HuH-7 (cell line): Measurements from ENCODE around the gene PREX1.
A peak's percentile ranks its signal among the peaks of the same experiment; 100 is the strongest.

Experiments
- DNase-seq: peaks from one replicate; pipeline ENCODE4 v3.0.0; 2011; ENCODE audit warnings: low spot score

PREX1 gene

DNA sequence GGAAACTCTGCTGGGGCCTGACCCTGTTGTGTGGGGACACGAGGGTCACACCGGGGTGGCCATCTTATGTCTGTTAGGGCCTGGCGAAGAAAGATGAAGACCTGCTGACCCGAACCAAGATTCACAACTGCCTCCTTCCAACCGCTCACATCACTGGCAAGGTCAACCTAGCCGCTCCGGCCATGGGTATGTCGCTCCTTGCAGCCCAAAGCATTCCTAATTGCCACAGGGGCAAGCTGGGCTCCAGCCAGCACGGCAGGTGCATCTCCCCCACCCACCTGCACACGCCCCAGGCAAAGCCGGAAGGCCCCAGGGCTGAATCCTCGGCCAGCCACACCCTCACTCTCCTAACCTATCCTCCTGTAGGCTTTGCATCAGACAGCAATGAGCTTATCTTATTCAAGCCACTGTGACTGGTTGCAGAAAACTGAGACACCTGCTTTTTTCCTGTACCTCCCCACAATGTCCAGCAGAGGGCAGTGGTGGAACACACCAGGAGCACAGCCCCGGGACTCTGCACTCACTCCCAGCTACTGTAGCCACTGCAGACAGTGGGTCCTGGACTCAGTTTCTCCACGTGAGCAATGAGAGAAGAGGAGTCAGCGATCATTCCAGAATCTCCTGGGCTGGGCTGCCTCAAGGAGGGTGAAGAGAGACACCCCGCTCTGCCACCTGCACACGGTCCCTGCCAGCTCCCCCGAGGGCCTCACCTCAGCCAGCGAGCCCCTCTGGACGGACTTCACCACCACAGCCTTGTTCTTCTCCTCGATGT, 170.2 kb downstream of the PREX1 start:
- DNase-seq = peak; percentile 93

DNA sequence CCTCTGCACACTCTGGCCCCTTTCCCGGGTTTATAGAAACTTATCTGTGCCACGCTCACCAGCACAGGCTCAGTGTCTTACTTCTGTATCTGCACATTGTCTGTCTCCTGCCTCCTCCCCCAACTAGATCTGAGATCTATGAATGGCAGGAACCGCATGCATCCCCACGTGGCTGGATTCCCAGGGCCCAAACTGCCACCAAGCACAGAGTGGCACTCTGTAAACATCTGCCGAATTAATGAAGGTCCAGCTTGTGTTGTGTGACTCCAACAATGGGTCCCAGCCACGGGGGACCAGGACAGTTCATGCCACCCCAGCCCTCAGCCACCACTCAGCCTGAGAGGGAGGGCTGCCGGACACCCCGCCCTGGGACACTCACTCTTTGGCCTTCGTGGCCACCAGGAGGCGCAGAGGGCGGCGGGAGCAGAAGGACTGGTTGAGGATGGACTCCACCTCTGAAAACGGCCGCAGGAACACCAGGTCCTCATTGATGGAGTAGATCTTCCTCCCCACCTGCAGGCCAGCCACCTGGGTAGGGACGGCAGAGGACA, 171.1 kb downstream of the PREX1 start:
- DNase-seq = peak; percentile 84

DNA sequence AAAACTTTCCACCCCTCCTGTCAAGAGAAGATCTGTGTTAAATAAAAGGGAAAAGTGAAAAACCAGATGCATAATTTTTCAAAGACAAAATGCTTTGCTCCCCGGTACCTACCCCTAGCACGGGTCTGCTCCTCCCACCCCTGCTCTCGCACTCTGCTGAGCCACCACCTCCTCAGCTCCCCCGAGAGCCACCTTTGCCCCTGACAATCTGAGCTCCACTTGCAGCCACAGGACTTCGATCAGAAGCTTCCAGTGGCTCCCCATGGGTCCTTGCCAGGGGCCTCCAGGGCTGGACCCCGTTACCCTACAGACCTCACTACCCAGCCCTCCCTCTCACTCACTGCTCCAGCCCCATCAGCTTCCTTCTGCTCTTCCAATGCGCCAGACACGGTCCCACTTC, 171.7 kb downstream of the PREX1 start:
- DNase-seq = no peak

DNA sequence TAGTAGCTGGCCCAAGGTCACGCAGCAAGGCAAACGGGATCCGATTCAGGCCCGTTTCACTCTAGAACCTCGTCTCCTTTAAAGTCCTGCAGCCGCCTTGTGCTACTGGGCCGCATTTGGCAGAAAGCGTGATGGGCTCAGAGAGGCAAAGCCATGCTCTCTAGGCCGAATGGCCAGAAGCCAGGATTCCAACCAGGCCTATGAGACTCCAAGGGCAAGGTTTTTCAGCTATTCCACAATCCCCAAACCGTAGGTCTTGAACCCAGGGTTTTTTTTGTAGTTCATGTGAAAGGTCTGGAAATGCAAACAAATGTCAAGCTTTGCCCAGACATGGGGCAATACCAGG, 174.1 kb downstream of the PREX1 start:
- no peak for DNase-seq

DNA sequence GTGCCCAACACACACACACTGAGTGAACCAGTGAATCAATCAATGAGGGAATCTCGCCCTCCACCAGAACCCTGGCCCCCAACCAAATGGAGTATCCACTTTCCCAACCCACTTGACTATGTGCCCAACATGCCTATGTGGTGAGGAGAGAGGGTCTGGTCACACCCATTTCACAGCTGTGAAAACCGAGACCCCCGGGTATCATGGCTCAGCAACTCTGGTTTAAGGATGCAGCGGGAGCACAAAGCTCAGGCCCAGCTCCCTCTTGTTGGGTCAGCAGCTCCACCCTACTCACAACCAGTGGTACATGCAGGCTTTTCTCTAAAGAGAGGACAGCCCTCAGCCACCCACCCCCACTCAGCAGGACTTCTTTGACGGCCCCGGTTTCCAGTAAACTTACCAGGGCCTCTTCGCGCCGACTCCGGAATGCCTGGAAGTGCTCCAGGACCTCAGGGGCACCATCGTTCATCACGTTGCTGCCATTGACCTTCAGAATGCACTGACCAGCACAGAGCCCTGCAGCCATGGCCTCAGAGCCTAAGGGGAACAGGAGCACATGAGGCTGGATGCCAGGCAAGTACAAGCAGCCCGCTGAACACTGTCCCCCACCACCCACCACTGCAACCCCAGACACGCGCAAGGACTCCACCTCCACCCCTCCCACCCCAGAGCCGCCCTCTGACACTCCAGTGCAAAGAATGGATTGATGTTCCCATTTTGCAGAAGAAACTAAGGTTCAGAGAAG, 174.7 kb downstream of the PREX1 start:
- no peak for DNase-seq

DNA sequence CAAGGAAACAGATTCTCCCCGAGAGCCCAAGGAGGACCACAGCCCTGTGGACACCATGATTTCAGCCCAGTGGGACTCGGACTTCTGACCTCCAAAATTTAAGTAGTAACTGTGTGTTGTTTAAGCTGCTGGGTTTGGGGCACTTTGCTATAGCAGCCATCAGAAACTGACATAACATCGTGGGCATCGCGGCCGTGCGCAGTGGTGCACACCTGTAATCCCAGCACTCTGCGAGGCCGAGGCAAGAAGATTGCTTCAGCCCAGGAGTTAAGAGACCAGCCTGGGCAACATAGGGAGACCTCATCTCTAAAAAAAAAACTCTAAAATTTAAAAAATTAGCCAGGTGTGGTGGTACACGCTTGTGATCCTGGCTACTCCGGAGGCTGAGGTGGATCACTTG, 175.8 kb downstream of the PREX1 start:
- DNase-seq = no peak

DNA sequence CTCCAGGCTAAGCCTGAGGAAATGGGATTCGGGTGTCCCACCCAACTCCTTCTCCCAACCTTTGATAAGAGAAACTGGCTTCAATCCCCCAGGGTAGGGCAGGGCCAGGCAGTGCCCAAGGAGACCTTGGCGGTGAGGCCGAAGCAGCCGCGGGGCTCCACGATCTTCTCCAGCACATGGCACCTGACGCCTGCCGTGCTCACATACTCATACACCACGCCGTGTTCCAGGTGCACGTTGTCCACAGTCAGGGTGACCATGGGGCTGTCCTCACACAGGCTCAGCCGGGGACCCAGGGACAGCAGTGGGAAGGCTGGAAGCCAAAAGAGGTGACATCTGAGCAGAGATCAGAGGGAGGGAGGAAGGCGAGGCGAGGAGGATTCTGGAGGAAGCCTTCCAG, 176.5 kb downstream of the PREX1 start:
- no peak for DNase-seq

DNA sequence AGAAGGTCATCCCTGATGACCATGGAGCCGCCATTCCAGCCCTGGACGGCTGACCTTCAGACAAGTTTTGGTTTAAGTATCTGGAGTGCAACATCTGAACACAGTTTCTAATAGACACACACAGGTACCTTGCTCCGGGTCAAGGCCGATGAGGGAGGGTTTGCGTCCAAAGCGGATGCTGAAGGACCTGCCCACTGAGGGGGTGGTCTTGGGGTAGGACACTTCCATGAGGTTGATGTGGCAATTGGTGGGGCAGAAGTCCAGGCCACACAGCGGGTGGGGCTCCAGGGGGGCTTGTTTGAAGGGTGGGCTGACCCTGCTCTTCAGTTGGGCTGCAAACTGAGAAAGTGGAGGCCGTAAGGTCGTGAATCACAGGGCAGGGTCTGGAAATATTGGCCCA, 177.9 kb downstream of the PREX1 start:
- no peak for DNase-seq

DNA sequence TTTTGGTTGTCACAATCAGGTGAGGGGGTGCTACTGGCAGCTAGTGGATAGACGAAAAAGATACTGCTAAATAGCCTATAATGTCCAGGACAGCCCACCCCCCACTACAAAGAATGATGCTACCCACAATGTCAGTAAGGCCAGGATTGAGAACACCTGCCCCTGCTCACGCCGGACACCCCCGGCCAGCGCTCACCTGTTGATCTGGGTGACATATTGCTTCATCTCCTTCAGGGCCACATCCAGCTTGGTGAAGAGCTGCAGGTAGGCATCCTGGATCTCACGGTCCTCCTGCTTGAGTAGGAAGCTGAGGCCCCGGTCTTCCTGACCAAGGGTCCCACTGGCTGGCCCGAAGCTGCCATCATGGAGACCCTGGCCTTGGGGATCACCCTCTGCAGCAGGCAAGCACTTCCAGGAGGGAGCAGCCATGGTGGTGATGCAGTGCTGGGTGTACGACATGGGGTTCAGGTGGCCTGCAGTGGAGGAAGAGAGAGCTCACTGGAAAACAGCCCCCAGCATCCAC, 178.6 kb downstream of the PREX1 start:
- no peak for DNase-seq

DNA sequence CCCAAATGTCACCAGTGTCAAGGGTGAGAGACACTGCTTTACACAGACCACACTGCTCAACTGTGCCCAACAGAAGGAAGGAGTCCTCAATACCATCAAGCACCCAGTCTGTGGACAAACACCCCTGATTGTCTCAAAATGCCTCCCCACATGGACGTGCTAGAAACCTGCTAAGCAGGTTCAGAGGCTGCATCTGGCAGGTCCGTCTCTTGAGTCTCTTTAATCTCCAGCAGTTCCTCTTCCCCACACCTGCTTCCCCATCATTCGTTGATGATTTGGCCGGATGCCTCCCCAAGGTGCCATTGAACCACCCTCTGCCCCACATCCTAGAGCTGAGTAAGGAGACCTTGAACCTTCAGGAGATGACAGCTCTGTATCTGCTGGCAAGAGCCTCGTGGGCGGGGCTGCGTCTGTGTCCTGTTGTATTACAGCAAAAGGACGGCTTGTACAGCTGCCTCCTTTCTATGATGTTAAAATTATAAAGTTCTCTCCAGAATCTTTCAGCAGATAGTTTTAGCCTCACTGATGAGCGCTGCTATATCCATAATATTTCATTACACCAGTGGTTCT, 179.2 kb downstream of the PREX1 start:
- DNase-seq = no peak

DNA sequence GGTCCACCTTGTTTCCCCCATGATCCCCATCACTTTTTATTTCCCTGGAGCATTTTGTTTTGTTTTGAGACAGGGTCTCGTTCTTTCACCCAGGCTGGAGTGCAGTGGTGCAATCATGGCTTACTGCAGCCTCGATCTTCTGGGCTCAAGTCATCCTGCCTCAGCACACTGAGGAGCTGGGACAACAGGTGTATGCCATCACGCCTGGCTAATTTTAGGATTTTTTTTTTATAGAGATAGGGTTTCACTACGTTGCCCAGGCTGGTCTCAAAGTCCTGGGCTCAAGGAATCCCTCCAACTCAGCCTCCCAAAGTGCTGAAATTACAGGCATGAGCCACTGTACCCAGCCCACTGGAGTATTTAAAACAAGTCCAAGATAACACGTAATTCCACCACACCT, 179.9 kb downstream of the PREX1 start:
- DNase-seq = no peak

DNA sequence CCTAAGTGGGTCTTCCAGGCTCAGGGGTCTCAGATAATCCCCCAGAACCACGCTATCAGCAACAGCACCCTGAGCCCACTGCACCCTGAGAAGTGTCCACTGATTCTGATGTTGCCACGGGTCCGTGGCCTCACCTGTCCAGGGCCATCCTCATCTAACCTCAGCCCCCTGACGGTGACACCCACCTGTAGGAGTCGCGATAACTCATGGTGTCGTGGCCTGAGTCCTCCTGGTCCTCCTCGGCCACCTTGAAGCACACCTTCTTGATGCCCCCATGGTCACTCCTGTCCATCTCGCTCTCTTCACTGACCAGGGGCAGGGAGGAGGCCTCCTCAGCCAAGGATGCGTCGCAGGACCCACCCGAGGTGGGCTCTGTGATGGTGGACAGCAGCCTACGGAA, 182.1 kb downstream of the PREX1 start:
- no peak for DNase-seq

DNA sequence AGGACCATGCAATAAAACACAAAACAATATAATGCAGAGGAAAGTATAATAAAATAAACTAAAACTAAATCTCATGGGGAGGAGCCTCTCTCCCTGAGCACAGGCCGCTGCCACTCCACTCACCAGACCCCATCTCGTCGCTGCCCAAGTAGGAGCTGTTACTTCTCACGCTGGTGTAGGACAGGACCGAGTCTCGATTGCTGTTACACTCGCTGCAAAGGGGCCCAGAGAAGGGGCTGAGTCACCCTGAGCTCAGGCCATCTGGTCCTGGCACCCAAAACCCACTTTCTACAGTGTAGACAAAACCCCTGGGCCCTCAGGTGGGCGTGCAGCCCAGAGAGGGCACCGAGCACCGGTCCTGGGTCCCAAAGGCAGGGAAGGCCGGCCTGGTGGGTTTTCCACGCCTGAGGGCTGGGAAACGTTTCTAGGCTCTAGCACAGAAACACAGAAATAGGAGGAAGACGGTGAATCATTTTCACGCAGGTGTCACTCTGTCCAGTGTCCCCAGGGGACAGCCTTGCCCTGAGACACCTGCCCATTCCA, 183.4 kb downstream of the PREX1 start:
- DNase-seq = no peak

DNA sequence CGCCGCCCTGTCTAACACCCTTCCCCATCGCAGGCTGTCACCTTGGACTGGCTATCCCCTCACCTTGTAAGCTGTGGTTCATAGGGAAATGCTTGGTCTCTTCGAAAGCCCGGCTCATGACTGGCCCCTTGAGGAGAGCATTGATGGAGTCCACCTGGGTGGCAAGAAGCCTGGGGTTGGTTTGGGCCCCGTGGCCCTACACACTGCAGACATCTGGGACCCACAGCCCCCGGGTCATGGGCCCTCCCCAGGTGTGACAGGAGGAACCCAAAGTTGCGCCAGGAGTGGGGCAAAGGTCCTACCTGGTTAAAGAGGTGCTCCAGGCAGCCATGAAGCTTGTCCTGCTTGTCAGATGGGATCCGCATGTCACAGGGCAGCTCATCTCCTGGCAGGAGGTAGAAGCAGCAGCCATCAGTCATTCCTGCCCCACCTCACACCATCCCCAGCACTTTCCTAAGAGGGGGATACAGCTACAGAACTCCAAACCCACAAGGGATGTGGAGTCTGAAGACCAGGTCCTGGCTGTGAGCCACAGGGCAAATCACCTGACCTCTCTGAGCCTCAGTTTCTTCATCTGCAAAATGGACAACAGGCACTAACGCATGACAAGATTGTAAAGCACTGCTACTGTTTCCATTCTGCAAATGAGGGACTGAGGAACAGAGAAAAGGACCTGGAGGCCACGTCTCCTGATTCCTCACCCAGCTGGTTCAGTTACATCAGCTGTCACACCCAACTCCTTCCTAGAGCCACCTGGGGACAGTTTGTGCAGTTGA, 185.5 kb downstream of the PREX1 start:
- DNase-seq = no peak

DNA sequence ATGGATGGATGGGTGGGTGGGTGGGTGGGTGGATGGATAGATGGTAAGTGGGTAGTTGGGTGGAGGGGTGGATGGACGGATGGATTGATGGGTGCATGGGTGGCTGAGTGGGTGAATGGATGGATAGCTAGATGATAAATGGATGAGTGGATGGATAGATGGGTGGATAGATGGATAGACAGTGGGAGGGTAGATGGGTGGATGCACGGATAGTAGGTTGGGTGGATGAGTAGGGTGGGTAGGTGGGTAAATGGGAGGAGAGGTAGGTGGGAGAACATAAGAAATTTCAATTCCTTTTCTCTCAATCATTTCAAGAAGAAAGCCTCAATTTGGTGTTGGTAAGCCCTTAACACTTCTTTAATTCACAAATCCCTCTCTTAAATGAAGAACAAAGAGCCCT, 186.9 kb downstream of the PREX1 start:
- DNase-seq = no peak

DNA sequence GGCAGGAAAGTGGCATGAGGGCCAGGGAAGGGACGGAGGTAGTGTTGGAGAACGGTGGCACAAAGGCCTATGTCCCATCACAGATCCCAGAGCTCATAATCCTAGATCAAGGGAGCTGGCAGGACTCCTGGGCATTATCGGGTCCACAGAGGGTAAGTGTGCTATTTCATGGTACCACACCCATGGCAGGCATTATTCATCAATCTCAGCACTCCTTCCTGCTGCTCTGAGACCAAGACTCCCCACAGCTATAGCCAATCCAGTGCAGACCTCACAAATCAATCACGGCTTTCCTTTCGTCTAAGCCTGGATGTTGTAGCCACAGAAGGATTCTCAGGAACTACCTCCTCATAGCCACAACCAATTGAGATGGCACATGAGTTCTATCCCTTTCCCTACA, 187.9 kb downstream of the PREX1 start:
- no peak for DNase-seq

DNA sequence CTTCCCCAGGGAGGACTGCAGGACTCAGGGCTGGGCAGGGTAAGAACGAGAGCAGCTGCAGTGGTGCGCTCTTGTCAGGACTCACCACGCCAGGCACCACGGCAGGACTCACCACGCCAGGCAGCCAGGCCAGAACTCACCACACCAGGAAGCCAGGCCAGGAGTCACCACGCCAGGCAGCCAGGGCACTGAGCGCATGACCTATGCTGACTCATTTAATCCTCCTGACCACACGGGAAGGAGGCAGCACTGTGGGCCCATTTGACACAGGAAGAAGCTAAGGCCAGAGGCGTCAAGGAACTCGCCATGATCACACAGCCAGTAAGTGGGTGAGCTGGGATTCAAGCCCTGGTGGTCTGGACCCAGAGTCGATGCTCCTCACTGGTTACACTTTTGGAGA, 189.3 kb downstream of the PREX1 start:
- no peak for DNase-seq

DNA sequence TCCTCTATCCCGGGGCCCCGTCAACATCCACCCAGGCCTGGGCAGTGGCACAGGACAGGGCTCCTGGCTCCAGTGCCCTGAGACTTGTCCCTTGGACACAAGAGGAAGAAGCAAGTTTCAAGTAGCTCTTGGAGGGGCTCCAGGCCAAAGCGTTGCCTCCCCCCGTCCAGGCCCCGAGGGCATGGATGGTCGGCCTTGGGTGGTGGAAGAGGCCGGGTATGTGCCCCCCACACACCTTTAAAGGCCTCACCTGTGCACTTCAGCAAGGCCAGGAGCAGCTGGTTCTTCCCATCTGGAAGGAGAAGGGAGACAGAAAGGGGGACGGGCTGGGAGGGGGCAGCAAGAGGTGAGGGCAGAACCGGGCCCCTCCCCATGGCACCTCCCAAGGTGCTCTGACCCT, 190.3 kb downstream of the PREX1 start:
- DNase-seq = no peak

DNA sequence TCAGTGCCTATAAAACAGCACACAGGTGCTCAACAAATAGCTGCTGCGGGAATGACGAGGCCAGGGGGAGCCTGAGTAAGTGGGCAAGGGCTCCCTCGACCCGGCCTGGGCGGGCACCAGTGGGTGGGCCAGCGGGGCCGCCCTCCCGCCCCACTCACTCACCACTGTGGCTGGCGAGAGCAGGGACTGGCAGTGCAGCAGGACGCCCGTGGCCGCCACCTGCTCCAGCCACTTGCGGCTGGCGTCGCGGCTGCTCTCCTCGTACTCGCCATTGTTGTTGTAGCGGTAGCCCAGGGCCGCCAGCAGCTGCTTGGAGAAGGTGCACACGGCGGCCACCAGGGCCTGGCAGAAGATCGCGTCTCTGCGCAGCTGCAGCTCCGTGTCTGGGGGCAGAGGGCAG, 191.5 kb downstream of the PREX1 start:
- DNase-seq = no peak

DNA sequence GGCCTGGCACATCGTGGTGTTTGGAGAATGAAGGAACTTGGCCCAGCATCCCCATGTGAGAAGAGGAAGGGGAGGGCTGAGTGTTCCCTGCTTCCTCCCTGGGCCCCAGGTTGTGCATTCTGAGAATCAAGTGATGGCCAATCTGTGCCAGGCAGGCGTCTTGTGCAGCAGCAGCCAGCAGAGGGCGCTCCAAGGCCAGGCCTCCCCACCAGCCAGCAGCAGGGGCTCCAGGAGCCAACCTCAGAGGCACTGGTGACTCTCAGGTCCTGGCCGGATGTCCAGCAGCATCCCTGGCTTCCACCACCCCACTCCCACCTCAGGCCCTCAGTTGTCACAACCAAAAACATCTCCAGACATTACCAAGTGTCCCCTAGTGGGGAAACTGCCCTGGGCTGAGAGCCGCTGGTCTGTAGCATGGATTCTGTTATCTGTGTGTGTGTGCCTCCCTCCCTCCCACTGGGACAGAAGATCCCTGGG, 192.0 kb downstream of the PREX1 start:
- peak; percentile 94 for DNase-seq

DNA sequence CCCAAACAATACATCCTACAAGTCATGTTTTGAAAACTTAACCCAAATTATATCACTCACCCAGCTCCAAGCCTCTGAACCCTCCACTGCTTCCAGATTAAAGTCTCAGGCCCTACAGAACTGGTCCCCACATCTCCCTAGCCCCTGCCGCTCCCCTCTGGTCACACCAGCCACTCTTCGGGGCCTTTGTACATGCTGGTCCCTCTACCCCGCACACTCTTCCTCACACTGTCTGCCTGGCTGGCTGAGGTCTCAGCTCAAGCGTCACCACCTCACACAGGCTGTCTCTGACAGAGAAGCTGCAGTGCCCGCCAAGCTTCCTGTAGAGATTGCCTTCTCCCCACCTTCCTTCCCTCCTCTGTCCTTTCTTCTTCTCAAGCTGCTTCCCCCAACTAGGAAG, 192.4 kb downstream of the PREX1 start:
- no peak for DNase-seq

DNA sequence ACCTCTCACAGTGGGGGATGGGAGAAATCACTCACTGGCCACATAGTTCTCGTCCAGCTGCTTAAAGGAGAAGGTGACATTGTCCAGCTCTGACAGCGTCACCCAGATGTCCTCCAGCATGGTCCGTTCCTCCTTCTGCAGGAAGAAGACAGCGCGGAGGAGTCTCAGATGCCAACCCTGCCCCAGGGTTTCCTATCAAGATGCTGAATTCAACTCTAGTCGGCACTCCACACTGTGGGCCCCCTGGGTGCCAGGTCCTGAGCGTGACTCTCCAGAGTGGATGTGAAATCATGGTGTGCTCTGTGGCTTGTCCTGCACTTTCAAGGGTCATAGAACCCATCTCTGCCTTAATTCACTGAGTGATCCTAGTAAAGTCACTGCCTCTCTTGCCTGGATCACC, 193.2 kb downstream of the PREX1 start:
- no peak for DNase-seq
